ENCODE measurements around the gene ACVR2B. TPM values are rescaled to one million over a fixed set of nuclear protein-coding genes. Genes with fewer than 3 reads are reported as not detected.

ACVR2B gene
- total and polyA plus RNA-seq, 2 of the 13 experiments (the other 11 are each of a cell fraction or from before 2014, with no cell fraction given), result 10.0 to 12.7 TPM

GRCh38 chr3:38453075-38453912, at the start of gene ACVR2B (continued):
- TF ChIP-seq KDM2A (CRISPR knock-in tag; IDR thresholded peaks at IDR 0.05; ENCODE audit: borderline replicate concordance, low read depth) (peak; percentile 71; the same call in 1 of the 2 replicates), DPF2 (CRISPR knock-in tag; IDR thresholded peaks at IDR 0.05; ENCODE audit: borderline replicate concordance, low read depth) (no peak), ERF (CRISPR knock-in tag; IDR thresholded peaks at IDR 0.05) (0 out of 2 replicates have a peak, but pooled peaks have one; percentile 24), MED1 (CRISPR knock-in tag; IDR thresholded peaks at IDR 0.05) (no peak; the same call in 1 of the 2 replicates), TFAP4 (IDR thresholded peaks at IDR 0.05; ENCODE audit: borderline replicate concordance, low read depth) (no peak), RBFOX2 (IDR thresholded peaks at IDR 0.05; ENCODE audit: low read depth, low read length) (no peak), TFDP1 (CRISPR knock-in tag; IDR thresholded peaks at IDR 0.05; ENCODE audit: borderline replicate concordance) (peak; percentile 55; the same call in 1 of the 2 replicates), RELA (CRISPR knock-in tag; IDR thresholded peaks at IDR 0.05) (no peak), POLR2AphosphoS5 (IDR thresholded peaks at IDR 0.05; ENCODE audit: low read depth, low read length) (0 out of 2 replicates have a peak, but pooled peaks have one; percentile 29), RFX5 (IDR thresholded peaks at IDR 0.05; ENCODE audit: low read depth, low read length) (no peak), MTA3 (CRISPR knock-in tag; IDR thresholded peaks at IDR 0.05) (no peak), THAP11 (CRISPR knock-in tag; IDR thresholded peaks at IDR 0.05) (0 out of 2 replicates have a peak, but pooled peaks have one; percentile 11), ZNF503 (CRISPR knock-in tag; IDR thresholded peaks at IDR 0.05) (no peak), MAX (IDR thresholded peaks at IDR 0.05) (peak; percentile 71), ZFP91 (CRISPR knock-in tag; IDR thresholded peaks at IDR 0.05; ENCODE audit: borderline replicate concordance) (peak; percentile 26; the same call in 1 of the 2 replicates), ZNF256 (CRISPR knock-in tag; conservative IDR thresholded peaks at IDR 0.05) (no peak), NFIB (CRISPR knock-in tag; IDR thresholded peaks at IDR 0.05; ENCODE audit: borderline replicate concordance) (0 out of 2 replicates have a peak, but pooled peaks have one; percentile 21), NFKB2 (CRISPR knock-in tag; IDR thresholded peaks at IDR 0.05; ENCODE audit: borderline replicate concordance) (peak; percentile 36; the same call in 1 of the 2 replicates), RXRA (CRISPR knock-in tag; IDR thresholded peaks at IDR 0.05) (peak; percentile 51; the same call in 1 of the 2 replicates), ZBTB38 (CRISPR knock-in tag; IDR thresholded peaks at IDR 0.05) (peak; percentile 26; the same call in 1 of the 2 replicates), TRIM24 (CRISPR knock-in tag; IDR thresholded peaks at IDR 0.05) (no peak), ZNF615 (CRISPR knock-in tag; IDR thresholded peaks at IDR 0.05; ENCODE audit: borderline replicate concordance) (no peak), GZF1 (CRISPR knock-in tag; IDR thresholded peaks at IDR 0.05) (no peak), ZNF232 (CRISPR knock-in tag; IDR thresholded peaks at IDR 0.05; ENCODE audit: borderline replicate concordance) (peak; percentile 42; the same call in 1 of the 2 replicates)

All from HepG2 (cell line).